HCT116 (cell line): ENCODE results near the gene LY6G6C. TPM values are rescaled to one million over a fixed set of nuclear protein-coding genes. Genes with fewer than 3 reads are reported as not detected.

ENCODE experiments used
- ATAC-seq: fragments of 200-7000 bp; cut with Tn5 transposase; 2 replicates; pipeline ENCODE4 v1.9.1; 2020; ENCODE audit warnings: mild to moderate bottlenecking, moderate library complexity
- BruUV-seq: library from RNA; stranded (reverse); fragments of 400-500 nt; replicated peaks from 2 replicates; lab custom pipeline; 2021; lab: Mats Ljungman, UMichigan
- CTCF ChIA-PET: fragments of 300-600 bp; sonication (Branson Sonifier 250); formaldehyde crosslinking; loops from one replicate; lab custom pipeline; 2021; ENCODE audit warnings: antibody characterized with exemption; lab: Charles Lee
- POLR2A ChIA-PET: fragments of 300-600, 350-600 bp; sonication (Branson Sonifier 250); formaldehyde crosslinking; loops from one replicate; lab custom pipeline; 2021; ENCODE audit warnings: antibody characterized with exemption; lab: Charles Lee
- RAD21 ChIA-PET, 2 experiments: fragments of 300-600 bp; sonication (Branson Sonifier 250); formaldehyde crosslinking; loops; one replicate each; lab custom pipeline; 2023; ENCODE audit warnings: low total read pairs in 2 of 2; ENCODE audit not compliant: uncharacterized antibody in 2 of 2, unreplicated experiment in 2 of 2, low non-redundant PET in 1 of 2; lab: Charles Lee
- DNase-seq: peaks from one replicate; pipeline ENCODE4 v3.0.0-alpha.2; 2010; ENCODE audit warnings: low read depth, low spot score
- H2AFZ ChIP-seq: fragments of 200-600 bp; shearing (Covaris generic), sonication (generic); 2 replicates; pipeline ENCODE4 v1.6.1; 2017; ENCODE audit warnings: low read depth, mixed run types, mixed read lengths, antibody characterized with exemption, low read length; ENCODE audit not compliant: poor library complexity, severe bottlenecking
- H3K27ac ChIP-seq: 2 replicates; pipeline ENCODE4 v1.5.1; 2012; ENCODE audit warnings: low read depth, low read length
- H3K27me3 ChIP-seq: fragments of 200-600 bp; sonication (generic); 2 replicates; pipeline ENCODE4 v1.6.1; 2016; ENCODE audit warnings: mixed run types, low read length, mixed read lengths; ENCODE audit not compliant: insufficient read depth
- H3K36me3 ChIP-seq, 2 experiments: fragments of 200-500 bp in 1 of 2; fragments of 200-600 bp in 1 of 2; sonication (Bioruptor generic) in 1 of 2; sonication (generic) in 1 of 2; 2 replicates each; pipeline versions ENCODE4 v1.5.1 to v1.6.1; 2014 to 2016; ENCODE audit warnings: low read length in 2 of 2, inconsistent platforms in 1 of 2, mixed read lengths in 1 of 2, mixed run types in 1 of 2; ENCODE audit not compliant: insufficient read depth in 2 of 2, control insufficient read depth in 1 of 2
- H3K4me1 ChIP-seq, 2 experiments: fragments of 200-600 bp in 1 of 2; sonication (generic) in 1 of 2; 2 replicates each; pipeline versions ENCODE4 v1.5.1 to v1.6.1; 2012 to 2017; ENCODE audit warnings: low read length in 2 of 2, inconsistent platforms in 1 of 2, mild to moderate bottlenecking in 1 of 2, mixed read lengths in 1 of 2, mixed run types in 1 of 2, moderate library complexity in 1 of 2; ENCODE audit not compliant: insufficient read depth in 2 of 2, control insufficient read depth in 1 of 2
- H3K4me2 ChIP-seq: fragments of 200-600 bp; sonication (generic); 2 replicates; pipeline ENCODE4 v1.6.1; 2017; ENCODE audit warnings: mixed run types, low read length, mixed read lengths
- H3K4me3 ChIP-seq, 2 experiments: fragments of 200-600 bp in 1 of 2; sonication (generic) in 1 of 2; replicated peaks in 1 of 2; 2 replicates each; pipeline ENCODE4 v1.5.1; 2011 to 2016; ENCODE audit warnings: low read length in 2 of 2, control low read depth in 1 of 2, low read depth in 1 of 2, mild to moderate bottlenecking in 1 of 2, mixed read lengths in 1 of 2, mixed run types in 1 of 2
- H3K79me2 ChIP-seq: fragments of 200-600 bp; sonication (generic); 2 replicates; pipeline ENCODE4 v1.6.1; 2017; ENCODE audit warnings: mild to moderate bottlenecking, mixed run types, low read length, moderate library complexity, mixed read lengths; ENCODE audit not compliant: insufficient read depth
- H3K9ac ChIP-seq: fragments of 200-600 bp; sonication (generic); 2 replicates; pipeline ENCODE4 v1.6.1; 2016; ENCODE audit warnings: low read length, mixed read lengths
- H3K9me2 ChIP-seq: fragments of 200-600 bp; sonication (generic), shearing (Covaris generic); 2 replicates; pipeline ENCODE4 v1.6.1; 2017; ENCODE audit warnings: mixed run types, mild to moderate bottlenecking, moderate library complexity; ENCODE audit not compliant: insufficient read depth
- H3K9me3 ChIP-seq, 2 experiments: fragments of 200-500 bp in 1 of 2; fragments of 200-600 bp in 1 of 2; sonication (Bioruptor generic) in 1 of 2; sonication (generic) in 1 of 2; 2 replicates each; pipeline ENCODE4 v1.6.1; 2014 to 2017; ENCODE audit warnings: low read length in 2 of 2, mixed read lengths in 2 of 2, inconsistent platforms in 1 of 2, low read depth in 1 of 2, mild to moderate bottlenecking in 1 of 2, mixed run types in 1 of 2, moderate library complexity in 1 of 2; ENCODE audit not compliant: control insufficient read depth in 1 of 2, insufficient read depth in 1 of 2
- H4K20me1 ChIP-seq: fragments of 200-600 bp; sonication (generic), shearing (Covaris generic); 2 replicates; pipeline ENCODE4 v1.6.1; 2017; ENCODE audit warnings: mixed run types, mild to moderate bottlenecking, moderate library complexity; ENCODE audit not compliant: insufficient read depth
- CBX3 ChIP-seq: IDR thresholded peaks from 2 replicates; pipeline ENCODE4 v1.6.1; 2012; ENCODE audit warnings: low read depth
- CEBPB ChIP-seq: IDR thresholded peaks from 2 replicates; pipeline ENCODE4 v1.6.1; 2012; ENCODE audit warnings: low read depth
- EGR1 ChIP-seq: IDR thresholded peaks from 2 replicates; pipeline ENCODE4 v1.6.1; 2012; ENCODE audit warnings: low read depth
- ELF1 ChIP-seq: IDR thresholded peaks from 2 replicates; pipeline ENCODE4 v1.6.1; 2012; ENCODE audit warnings: low read depth, borderline replicate concordance
- EZH2 ChIP-seq: fragments of 200-600 bp; sonication (generic); IDR thresholded peaks from 2 replicates; pipeline ENCODE4 v1.6.1; 2017; ENCODE audit warnings: antibody characterized with exemption, mixed run types
- FOSL1 ChIP-seq: IDR thresholded peaks from 2 replicates; pipeline ENCODE4 v1.6.1; 2012; ENCODE audit warnings: low read depth
- POLR2A ChIP-seq: IDR thresholded peaks from 2 replicates; pipeline ENCODE4 v1.7.0; 2011; ENCODE audit warnings: borderline replicate concordance; ENCODE audit not compliant: insufficient read depth, insufficient read length; ENCODE audit errors: extremely low read depth
- POLR2AphosphoS5 ChIP-seq: IDR thresholded peaks from 2 replicates; pipeline ENCODE4 v1.6.1; 2011; ENCODE audit warnings: mild to moderate bottlenecking, low read depth, low read length, moderate library complexity
- SP1 ChIP-seq: IDR thresholded peaks from 2 replicates; pipeline ENCODE4 v1.6.1; 2012; ENCODE audit warnings: low read depth
- ZFX ChIP-seq: fragments of 450-650 bp; IDR thresholded peaks from 2 replicates; pipeline ENCODE4 v1.6.1; 2017
- ZNF274 ChIP-seq: fragments of 200-500 bp; sonication (Bioruptor generic); IDR thresholded peaks from 2 replicates; pipeline ENCODE4 v1.6.1; 2014; ENCODE audit warnings: mild to moderate bottlenecking, low read depth, low read length, inconsistent platforms
- intact Hi-C: fragments of 100-400 bp; cut with micrococcal nuclease; formaldehyde crosslinking; loops from 2 replicates; pipeline ENCODE4 v1.10.0; 2022
- total RNA-seq: library from RNA; stranded (reverse); gene quantifications from one replicate; pipeline ENCODE4 v1.2.1, GENCODE V29; 2021; ENCODE audit not compliant: unreplicated experiment
- TF ChIP-seq, protein P1 (sequence below), 3 experiments: fragments of 200-600 bp in 1 of 3; sonication (generic) in 1 of 3; IDR thresholded peaks in 2 of 3; conservative IDR thresholded peaks in 1 of 3; 2 replicates each; pipeline ENCODE4 v1.5.1; 2012 to 2017; ENCODE audit warnings: low read depth in 2 of 3, low read length in 2 of 3, antibody characterized with exemption in 1 of 3, borderline replicate concordance in 1 of 3, control low read depth in 1 of 3, mild to moderate bottlenecking in 1 of 3, mixed read lengths in 1 of 3, mixed run types in 1 of 3, moderate library complexity in 1 of 3; ENCODE audit not compliant: insufficient read depth in 1 of 3
- TF ChIP-seq, protein P2 (sequence below): IDR thresholded peaks from 2 replicates; pipeline ENCODE4 v1.6.1; 2012
- TF ChIP-seq, protein P3 (sequence below): IDR thresholded peaks from 2 replicates; pipeline ENCODE4 v1.6.1; 2011; ENCODE audit warnings: mild to moderate bottlenecking, low read length, moderate library complexity; ENCODE audit not compliant: insufficient replicate concordance; ENCODE audit errors: extremely low read depth

Gene LY6G6C
- total RNA-seq, 1 experiment from 2014 or later: 0.54 TPM

DNA sequence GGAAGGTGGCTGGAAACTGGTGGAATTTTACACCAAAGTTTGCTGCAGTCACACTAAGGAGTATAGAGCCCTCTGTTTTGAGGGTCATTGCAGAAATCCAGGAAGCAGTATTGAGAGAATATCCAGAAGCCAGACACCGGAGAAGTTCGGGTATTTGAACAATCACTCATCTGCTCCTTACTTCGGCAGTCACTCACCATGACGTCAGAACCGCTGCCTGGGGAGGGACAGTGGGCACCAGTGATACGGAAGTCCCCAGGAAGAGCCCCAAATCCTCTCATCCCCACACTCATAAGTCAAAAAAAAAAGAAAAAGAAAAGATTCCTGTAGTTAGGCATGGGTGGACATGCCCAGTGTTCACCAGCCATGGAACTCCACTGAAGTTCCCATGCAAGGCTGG lies 44.6 kb downstream of the LY6G6C start:
- intact Hi-C loops: no loop called here

More for the DNA sequence above, 44.6 kb downstream of the LY6G6C start:
- ATAC-seq: no peak
- Histone ChIP-seq H3K4me3 (no peak overlapping the region), H3K27ac (no peak overlapping the region), H3K4me2 (no peak overlapping the region), H3K9me3 (no peaks in the 10 kb centered on the region), H3K79me2 (no peaks in the 10 kb centered on the region), H3K4me1 (peaks cover 4 to 19% of the 10 kb centered on the region in 2 experiments; a peak in 3 of 4 replicates), H4K20me1 (no peaks in the 10 kb centered on the region), H3K36me3 (peaks cover 3% of the 10 kb centered on the region in 2 experiments; a peak in 2 of 4 replicates), H3K9ac (no peak overlapping the region), H3K27me3 (no peaks in the 10 kb centered on the region), H2AFZ (no peak overlapping the region), H3K9me2 (no peaks in the 10 kb centered on the region)
- ChIA-PET CTCF (no interaction called here), POLR2A (interaction anchor here (0.6 kb wide), 1 partner anchor 148 kb away, joined by 3 read pairs; no protein-coding TSS in a partner anchor), RAD21 (no interaction called here)
- BruUV-seq: no TSS peak
- no peak for DNase-seq
- TF ChIP-seq SP1: no peak
- no peak for TF ChIP-seq ELF1
- TF ChIP-seq ZFX: no peak
- TF ChIP-seq EGR1: no peak
- TF ChIP-seq POLR2A: no peak
- TF ChIP-seq, protein P1, sequence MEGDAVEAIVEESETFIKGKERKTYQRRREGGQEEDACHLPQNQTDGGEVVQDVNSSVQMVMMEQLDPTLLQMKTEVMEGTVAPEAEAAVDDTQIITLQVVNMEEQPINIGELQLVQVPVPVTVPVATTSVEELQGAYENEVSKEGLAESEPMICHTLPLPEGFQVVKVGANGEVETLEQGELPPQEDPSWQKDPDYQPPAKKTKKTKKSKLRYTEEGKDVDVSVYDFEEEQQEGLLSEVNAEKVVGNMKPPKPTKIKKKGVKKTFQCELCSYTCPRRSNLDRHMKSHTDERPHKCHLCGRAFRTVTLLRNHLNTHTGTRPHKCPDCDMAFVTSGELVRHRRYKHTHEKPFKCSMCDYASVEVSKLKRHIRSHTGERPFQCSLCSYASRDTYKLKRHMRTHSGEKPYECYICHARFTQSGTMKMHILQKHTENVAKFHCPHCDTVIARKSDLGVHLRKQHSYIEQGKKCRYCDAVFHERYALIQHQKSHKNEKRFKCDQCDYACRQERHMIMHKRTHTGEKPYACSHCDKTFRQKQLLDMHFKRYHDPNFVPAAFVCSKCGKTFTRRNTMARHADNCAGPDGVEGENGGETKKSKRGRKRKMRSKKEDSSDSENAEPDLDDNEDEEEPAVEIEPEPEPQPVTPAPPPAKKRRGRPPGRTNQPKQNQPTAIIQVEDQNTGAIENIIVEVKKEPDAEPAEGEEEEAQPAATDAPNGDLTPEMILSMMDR (IDR thresholded peaks at IDR 0.05 in 2 of 3, conservative IDR thresholded peaks at IDR 0.05 in 1 of 3; ENCODE audit: borderline replicate concordance in 1 of 3, insufficient read depth in 1 of 3, low read depth in 2 of 3, low read length in 2 of 3): no peak
- TF ChIP-seq CBX3: no peak
- TF ChIP-seq, protein P2, sequence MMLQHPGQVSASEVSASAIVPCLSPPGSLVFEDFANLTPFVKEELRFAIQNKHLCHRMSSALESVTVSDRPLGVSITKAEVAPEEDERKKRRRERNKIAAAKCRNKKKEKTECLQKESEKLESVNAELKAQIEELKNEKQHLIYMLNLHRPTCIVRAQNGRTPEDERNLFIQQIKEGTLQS: no peak
- TF ChIP-seq, protein P3, sequence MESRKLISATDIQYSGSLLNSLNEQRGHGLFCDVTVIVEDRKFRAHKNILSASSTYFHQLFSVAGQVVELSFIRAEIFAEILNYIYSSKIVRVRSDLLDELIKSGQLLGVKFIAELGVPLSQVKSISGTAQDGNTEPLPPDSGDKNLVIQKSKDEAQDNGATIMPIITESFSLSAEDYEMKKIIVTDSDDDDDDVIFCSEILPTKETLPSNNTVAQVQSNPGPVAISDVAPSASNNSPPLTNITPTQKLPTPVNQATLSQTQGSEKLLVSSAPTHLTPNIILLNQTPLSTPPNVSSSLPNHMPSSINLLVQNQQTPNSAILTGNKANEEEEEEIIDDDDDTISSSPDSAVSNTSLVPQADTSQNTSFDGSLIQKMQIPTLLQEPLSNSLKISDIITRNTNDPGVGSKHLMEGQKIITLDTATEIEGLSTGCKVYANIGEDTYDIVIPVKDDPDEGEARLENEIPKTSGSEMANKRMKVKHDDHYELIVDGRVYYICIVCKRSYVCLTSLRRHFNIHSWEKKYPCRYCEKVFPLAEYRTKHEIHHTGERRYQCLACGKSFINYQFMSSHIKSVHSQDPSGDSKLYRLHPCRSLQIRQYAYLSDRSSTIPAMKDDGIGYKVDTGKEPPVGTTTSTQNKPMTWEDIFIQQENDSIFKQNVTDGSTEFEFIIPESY: no peak
- TF ChIP-seq CEBPB: no peak
- no peak for TF ChIP-seq POLR2AphosphoS5
- TF ChIP-seq FOSL1: no peak
- TF ChIP-seq EZH2: no peak
- TF ChIP-seq ZNF274: no peak
